GM04503 (cell line): ENCODE results near the gene IL5RA.

Experiments
- DNase-seq: peaks from one replicate; pipeline ENCODE4 v3.0.0-alpha.2; 2012; ENCODE audit warnings: low read depth

IL5RA gene

GRCh38 chr3:3065876-3066275 is 44.3 kb downstream of the IL5RA start:
- DNase-seq: no peak

DNA sequence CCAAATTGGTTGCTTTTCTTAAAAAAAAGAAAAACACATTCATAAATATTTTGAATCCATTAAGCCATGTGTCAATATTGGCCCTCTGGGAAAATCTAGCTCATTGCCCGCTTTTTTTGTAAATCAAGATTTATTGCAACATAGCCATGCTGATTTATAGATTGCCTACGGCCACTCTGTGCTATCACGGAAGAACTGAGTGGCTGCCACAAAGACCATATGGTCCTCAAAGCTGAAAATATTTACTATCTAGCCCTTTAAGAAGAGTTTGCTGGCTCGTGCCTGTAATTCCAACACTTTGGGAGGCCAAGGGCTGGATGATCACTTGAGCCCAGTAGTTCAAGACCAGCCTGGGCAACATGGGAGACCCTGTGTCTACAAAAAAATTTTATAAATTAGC is 45.9 kb downstream of the IL5RA start:
- no peak for DNase-seq

DNA sequence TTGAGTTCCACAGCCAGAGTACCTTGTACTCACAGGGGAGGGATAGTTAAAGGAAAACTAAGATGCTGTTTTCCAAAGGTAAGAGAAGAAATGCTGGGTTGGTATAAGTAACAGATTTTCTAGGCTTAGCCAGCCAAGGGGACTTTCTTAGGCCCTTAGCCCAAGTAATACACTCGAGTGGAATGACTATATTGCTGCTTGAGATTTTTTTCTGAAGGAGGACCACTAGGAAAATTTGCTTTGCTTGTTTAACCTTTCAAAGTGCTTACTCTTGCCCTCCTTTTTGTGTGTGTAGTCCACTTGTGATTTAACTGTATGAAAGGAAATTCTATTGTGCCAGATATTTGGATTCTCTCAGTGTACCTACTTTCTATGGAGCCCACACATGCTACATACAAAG is 50.5 kb downstream of the IL5RA start:
- DNase-seq: no peak

DNA sequence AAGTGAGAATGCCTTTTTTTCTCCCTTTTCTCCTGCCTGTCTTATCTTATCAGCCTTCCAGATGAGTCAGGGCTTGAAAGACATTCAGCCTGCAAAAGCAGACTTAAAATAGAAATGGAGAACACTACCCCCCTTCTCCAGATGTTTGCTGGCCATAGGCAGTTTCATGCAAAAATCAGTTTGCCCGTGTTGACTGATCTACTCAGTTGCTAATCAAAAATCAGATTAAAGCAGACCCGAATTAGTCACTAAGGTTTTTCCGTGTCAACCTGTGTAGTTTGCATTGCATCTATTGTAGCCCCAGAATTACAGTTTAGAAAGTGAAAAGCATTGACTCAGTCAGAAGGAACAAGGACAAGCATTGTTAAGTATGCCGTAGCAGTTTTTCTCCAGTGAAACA is 56.2 kb downstream of the IL5RA start:
- no peak for DNase-seq

DNA sequence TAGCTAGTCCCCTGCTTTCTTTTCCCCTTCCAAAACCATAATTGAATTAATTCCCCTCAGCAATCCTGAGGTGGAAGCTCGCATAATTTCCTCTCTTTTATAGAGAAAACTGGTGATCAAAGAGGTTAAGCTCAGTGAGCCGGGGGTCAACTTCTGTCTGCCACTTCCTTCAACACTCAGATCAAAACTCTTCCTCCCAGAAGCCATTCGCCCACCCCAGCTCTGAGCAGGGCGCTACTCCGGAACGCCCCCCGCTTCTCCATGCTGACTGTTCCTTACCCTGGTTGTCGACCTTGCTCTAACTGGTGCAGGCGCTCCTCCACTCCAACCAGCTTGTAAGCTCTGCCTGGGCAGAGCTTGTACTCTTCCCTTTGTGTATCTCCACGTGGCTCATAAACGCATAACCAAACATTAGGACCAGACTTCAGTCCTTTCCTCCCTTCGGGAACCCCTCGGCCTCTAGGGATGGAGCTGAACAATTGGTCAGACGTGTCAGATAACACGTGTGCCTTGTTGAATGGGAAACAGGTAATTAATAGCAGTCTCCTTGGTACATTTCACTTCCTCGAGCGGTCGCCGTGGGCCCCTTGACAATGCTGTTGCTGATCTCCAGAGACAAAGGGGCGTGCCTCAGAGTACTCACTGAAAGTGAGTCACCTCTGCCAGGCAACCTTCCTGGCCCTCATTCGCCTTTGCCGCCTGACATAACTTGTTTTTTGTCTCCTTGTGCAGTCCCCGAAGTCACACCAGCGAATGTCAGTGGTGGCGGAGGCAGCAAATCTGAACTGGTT is 71.8 kb downstream of the IL5RA start:
- no peak for DNase-seq

GRCh38 chr3:3037156-3037555 is 73.0 kb downstream of the IL5RA start:
- no peak for DNase-seq

DNA sequence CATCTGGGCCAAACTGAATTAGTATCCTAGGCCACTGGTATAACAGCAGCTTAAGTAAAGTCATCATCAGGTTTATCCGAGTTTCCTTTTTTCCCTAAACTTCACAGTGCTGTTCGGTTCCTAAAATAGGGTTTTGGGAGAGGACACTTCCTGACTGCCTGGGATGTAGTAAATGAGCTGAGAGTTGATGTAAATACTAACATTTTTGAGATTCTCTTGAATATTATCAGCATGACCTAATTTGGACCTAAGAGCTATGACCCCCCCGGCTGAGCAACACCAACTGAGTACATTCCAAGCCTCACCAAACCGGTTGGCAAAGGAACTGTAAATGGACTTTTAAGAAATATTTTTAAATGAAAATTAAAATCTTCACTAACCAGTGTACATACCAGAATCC is 78.8 kb downstream of the IL5RA start:
- no peak for DNase-seq

DNA sequence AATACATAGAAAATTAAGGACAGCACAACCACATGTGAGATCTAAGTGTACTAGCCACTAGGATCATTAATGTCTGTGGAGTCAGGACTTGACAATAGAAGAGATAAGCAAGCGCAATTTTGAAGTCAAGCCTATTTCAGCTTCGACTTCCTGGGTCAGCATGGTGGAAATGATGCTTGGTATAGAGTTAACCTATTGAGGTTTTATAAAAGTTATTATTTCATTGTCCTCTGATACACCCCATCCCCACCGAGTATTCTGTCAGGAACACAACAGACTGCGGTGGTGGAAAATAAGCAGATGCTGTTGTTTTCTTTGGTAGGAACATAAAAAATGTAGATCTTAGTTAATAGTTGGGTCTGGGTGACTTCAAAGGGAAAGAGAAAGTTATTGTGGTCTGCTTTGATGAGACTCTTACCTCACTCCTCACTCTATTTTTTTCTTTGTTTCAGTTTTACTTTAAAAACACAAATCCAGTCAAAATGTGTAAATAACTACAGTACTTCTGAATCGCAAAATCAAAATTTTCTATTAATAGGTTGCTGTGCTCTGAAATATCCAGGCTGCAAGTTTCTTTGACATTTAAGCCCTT is 82.1 kb downstream of the IL5RA start:
- DNase-seq: no peak

GRCh38 chr3:3023111-3023745 is 86.9 kb downstream of the IL5RA start:
- no peak for DNase-seq

- DNase-seq: no peak
Observed at GRCh38 chr3:3020209-3020608, 90.0 kb downstream of the IL5RA start.
